T47D (cell line): Measurements from ENCODE around the gene MBOAT1.
"Not testable (repeated sequence)": the region's sequence is repeated elsewhere in the genome, so short reads cannot be mapped to it uniquely, and the experiment has no call there.

Experiments
- DNase-seq, 2 experiments: peaks; one replicate each; pipeline versions ENCODE4 v3.0.0 to v3.0.0-alpha.2; 2011 to 2012; ENCODE audit warnings: low read depth in 1 of 2, low spot score in 1 of 2
- JUND ChIP-seq: IDR thresholded peaks from 2 replicates; pipeline ENCODE4 v1.6.1; 2012; ENCODE audit warnings: low read depth
- in situ Hi-C: cut with HindIII; loops from 2 replicates; pipeline ENCODE4 v1.10.0; 2016; ENCODE audit warnings: low sequenced_read_pairs, low pct_unique_long_range_greater_than_20kb

Gene MBOAT1

DNA sequence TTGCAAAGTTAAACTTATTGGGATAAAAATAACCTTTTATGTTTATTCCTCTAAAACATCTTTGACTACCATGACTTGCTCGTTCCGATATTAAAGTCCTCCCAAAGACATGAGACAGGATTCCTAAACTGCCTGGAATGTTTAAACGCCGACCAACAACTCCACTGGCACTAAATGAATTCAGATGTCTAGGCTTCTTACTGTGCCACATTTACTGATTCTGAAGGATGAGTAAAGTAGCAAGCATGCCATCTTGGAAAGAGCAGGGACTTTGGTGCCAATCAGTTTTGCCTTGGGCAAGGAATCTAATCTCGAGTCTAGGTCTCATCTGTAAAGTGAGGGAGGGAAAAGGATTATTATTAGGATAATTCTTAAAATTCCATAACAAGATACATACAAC lies 25.3 kb downstream of the MBOAT1 start:
- DNase-seq, result no peak
- TF ChIP-seq JUND, result no peak
- in situ Hi-C loops, result no loop called here

DNA sequence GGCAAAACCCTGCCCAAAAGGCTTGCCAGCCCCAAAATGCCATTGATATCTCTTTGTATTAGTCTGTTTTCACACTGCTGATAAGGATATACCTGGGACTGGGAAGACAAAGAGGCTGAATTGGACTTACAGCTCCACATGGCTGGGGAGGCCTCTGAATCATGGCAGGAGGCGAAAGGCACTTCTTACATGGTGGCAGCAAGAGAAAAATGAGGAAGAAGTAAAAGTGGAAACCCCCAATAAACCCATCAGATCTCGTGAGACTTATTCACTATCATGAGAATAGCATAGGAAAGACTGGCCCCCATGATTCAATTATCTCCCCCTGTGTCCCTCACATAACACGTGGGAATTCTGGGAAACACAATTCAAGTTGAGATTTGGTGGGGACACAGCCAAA lies 28.6 kb downstream of the MBOAT1 start:
- TF ChIP-seq JUND, result no peak
- no peak for DNase-seq
- in situ Hi-C loops, result no loop called here

DNA sequence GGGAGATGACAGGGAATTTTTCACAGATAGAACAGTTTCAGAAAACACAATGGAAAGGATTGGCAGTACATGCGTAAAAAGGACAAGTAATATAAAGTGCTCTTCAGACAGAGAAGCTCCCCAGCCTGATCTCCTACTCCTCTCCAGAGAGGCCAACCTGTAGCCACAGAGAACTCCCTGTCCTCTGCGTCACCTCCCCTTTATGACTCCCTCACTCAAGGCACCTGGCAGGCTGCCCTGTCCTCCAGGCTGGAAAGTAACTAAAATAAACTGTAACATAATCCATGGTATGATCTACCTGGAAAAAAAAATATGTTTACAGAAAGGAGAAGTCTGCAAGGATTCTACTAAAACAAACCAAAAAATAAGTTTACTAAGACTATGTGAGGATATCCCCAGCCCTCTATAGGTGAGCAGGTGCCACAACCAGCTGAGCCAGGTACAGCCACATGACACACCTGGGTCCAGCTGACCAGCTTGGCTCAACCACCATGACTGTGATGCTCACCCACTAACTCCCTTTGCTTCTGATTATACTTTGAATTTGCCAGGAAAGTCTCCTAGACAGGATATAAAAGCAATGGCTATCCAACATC lies 29.2 kb downstream of the MBOAT1 start:
- peak; percentile 47 to 85 for DNase-seq
- in situ Hi-C loops, result no loop called here
- no peak for TF ChIP-seq JUND

DNA sequence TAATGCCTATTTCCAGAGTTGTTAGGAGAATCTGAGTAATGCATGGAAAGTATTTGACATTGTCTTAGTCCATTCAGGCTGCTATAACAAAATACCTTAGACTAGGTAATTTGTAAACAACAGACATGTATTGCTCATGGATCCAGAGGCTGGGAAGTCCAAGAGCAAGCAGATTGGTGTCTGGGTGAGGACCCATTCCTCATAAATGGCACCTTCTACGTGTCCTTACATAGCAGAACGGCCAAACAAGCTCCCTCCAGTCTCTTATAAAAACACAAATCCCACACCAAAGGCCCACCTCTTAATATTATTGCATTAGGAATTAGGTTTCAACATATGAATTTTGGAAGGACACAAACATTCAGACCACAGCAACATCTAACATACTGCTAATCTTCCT lies 30.2 kb downstream of the MBOAT1 start:
- no peak for TF ChIP-seq JUND
- DNase-seq, result no peak
- in situ Hi-C loops, result no loop called here

DNA sequence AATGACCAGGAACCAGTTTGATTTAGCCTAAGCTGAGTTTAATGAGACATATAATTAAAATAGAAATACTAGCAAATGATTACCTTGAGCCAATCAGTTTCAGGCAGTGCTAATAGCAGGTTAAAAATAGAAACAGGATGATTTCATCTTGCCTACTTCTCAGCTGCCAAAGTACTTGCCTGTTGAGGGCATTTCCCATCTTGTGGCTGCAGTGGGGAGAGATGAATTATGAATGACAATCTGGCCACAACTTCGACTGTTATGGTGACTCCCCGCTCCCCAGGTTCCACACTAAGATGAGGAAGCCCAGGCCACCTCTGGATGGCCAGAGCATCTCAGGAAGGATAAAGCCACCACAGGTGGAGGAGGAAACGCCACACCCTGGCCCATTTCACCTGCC lies 31.3 kb downstream of the MBOAT1 start:
- in situ Hi-C loops, result no loop called here
- no peak for DNase-seq
- TF ChIP-seq JUND, result no peak

DNA sequence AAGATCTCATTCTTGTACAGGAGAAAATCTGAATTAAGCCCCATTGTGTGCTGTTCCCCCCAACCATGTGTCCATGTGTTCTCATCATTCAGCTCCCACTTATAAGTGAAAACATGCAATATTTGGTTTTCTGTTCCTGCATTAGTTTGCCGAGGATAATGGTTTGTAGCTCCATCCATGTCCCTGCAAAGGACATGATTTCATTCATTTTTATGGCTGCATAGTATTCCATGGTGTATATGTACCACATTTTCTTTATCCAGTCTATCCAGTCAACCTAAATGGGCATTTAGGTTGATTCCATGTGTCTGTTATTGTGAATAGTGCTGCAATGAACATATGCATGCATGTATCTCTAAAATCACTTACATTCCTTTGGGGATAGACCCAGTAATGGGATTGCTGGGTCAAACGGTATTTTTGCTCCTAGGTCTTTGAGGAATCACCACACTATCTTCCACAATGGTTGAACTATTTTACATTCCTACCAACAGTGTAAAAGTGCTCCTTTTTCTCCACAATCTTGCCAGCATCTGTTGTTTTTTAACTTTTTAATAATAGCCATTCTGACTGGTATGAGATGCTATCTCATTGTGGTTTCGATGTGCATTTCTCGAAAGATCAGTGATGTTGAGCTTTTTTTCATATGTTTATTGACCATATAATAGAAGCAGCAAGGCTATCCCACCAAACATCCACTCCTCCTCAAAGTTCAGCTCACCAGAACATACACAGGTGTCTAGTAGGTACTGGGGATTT lies 32.8 kb downstream of the MBOAT1 start:
- DNase-seq, result not testable (repeated sequence)

DNA sequence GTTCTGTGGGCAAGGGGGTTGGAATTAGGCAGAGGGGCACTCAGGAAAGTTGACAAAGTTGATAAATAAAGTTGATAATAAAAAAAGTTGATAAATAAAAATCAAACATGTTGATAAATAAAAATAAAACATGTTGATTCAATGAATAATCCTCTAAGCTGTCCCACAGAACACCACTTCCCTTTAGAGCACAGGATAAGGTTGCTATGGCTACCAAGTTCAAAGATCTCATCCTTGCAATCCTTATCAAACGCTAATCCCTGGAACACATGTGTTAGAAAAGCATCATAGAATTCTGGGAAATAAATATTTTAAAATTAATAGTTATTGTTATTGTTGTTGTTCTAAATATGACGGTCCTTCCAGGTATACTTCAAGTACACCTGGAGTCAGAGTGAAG lies 33.9 kb downstream of the MBOAT1 start:
- no peak for TF ChIP-seq JUND
- in situ Hi-C loops, result no loop called here
- DNase-seq, result no peak

More for the DNA sequence above, 32.8 kb downstream of the MBOAT1 start:
- in situ Hi-C loops, result not testable (repeated sequence)

DNA sequence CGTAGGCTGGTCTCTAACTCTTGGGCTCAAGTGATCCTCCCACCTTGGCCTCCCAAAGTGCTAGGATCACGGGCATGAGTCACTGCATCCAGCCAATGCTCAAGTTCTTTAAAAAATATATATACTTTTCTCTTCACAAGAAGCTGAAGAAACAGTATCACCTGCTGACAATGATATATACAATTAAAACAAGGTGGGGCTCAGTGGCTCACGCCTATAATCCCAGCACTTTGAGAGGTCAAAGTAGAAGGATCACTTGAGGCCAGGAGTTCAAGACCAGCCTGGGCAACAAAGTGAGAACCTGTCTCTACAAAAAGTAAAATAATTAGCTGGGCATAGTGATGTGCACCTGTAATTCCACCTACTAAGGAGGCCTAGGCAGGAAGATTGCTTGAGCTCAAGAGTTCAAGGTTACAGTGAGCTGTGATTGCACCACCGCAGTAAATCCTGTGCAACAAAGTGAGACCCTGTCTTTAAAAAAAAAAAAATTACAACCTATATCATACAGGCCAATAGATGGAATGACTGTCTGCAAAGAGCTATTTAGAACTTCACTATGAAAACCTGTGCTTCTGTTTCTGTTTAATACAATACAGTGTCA lies 36.4 kb downstream of the MBOAT1 start:
- in situ Hi-C loops, result no loop called here
- no peak for DNase-seq
- no peak for TF ChIP-seq JUND

DNA sequence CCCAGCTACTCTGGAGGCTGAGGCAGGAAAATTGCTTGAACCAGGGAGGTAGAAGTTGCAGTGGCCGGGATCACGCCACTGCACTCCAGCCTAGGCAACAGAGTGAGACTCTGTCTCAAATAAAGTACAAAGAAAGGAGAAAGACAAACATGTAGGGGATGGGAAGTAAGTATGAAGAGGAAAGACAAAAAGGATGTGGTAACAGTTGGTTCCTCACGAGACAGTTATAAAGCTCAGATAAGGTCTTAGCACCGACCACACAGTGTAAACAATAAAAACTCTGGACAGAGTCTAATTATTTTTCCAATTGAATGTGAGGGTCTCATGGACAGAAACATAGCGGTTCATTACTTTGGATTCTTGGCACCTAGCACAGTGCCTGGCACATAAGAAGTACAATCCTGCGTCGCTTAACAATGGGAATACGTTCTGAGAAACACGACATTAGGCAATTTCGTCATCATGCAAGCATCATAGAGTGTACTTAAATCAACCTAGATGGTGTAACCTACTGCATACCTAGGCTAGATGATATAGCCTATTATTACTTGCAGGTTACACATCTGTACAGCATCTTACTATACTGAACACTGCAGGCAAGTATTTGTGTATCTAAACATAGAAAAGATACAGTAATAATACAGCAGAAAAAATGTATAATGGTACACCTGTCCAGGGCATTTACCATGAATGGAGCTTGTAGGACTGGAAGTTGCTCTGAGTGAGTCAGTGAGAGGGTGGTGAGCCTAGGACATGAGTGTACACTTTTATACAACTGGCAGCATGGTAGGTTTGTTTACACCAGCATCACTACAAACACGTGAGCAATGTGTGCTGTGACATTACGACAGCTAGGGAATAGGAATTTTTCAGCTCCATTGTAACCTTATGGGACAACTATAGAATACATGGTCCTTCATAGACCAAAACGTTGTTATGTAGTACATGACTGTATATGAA lies 38.2 kb downstream of the MBOAT1 start:
- DNase-seq, result no peak
- no peak for TF ChIP-seq JUND
- in situ Hi-C loops, result no loop called here

DNA sequence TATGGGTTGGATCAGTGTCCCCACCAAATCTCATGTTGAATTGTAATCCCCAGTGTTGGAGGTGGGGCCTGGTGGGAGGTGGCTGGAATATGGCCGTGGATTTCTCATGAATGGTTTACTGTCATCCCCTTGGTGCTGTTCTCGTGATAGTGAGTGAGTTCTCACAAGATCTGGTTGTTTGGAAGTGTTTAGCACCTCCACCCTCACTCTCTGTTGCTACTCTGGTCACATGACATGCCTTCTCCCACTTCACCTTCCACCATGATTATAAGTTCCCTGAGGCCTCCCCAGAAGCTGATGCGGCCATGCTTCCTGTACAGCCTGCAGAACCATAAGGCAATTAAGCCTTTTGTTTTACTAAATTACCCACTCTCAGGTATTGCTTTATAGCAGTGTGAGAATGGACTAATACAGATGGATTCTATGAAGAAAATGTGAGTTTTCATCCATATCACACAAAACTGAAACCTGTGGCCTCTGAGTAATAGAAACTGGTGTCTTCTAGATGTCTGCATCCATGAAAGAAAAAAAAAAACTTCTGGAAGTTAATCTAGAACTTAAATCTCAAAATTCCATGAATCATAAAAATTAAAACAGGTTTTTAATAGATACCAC lies 39.3 kb downstream of the MBOAT1 start:
- in situ Hi-C loops, result no loop called here
- TF ChIP-seq JUND, result no peak
- DNase-seq, result no peak

DNA sequence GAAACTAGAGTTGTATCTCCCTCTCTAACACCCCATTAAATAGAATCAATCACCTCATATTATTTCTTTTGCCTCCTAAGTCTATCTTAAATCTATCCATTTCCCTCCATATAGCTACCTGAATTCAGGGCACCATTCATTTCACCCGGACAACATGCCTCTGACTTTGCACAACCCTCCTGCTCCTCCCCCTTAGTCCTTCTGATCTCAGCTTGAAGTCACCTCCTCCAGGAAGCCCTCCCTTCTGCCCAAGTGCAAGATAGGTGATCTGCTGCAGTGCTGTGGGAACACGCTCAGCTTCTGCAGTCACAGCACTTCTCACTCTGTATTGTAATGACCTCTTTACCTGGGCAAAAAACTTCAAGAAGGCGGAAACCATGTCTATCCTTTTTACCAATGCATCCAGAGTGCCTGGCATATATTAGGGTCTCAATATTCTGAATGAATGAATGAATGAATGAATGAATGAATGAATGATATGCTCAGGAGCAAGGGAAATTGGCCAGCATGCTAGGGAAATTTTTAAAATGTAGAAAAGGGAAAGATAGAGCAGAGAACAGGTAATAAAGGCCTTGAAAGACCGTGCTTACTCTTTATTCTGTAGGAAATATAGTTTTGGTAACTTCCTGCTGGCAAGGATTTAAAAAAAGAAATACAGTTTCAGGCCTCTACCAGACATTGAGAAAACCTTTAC lies 41.7 kb downstream of the MBOAT1 start:
- in situ Hi-C loops, result no loop called here
- no peak for TF ChIP-seq JUND
- DNase-seq, result no peak

DNA sequence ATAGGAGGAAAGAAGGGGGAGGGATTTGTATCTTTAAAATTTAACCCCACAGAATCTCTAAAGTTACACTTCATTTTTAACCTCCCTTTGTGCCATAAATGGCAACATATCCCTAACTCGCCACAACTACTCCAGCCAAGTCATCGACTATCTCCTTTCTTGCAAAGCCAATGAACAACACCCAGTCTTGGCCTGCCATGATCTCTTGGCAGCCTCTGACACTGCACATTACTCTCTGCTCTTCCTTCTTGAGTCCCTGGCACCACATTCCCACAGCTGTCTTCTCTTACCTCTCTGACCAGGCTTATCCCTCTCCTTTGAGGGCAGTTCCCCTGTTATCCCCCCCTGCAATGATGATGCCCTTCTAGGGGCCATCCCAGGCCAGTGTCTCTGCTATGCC lies 42.5 kb downstream of the MBOAT1 start:
- no peak for DNase-seq
- no peak for TF ChIP-seq JUND
- in situ Hi-C loops, result no loop called here
